ENCODE results near the gene OR4D2.
A peak's percentile ranks its signal among the peaks of the same experiment; 100 is the strongest.

Gene OR4D2

DNA sequence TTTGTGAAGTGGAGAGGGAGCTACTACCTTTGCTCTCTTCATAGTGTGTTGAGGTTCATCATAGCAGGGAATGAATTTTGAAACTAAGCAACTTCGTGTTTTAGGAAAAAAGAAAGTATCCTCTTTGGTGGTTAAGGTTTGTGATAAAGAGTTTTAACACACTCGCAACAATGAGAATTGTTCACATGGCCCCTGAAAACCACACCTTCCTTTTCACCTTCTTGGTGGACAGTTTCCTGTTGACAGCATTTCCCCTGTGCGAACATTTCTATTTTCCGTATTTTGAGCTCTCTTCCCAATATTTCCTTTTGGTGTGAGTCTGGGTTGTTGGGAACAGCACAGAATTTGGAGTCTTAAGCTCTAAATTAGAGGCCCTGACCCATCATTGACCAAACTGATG lies 3.8 kb downstream of the OR4D2 start:
- Histone ChIP-seq H3K27me3 (ENCODE audit: control insufficient read depth in 2 of 2, insufficient read depth in 2 of 2, low read length in 2 of 2) (no peaks in the 10 kb centered on the region), H3K4me3 (ENCODE audit: low read length in 2 of 2) (no peak overlapping the region), H3K9ac (ENCODE audit: low read depth in 1 of 2, low read length in 2 of 2) (no peak overlapping the region), H3K9me3 (ENCODE audit: control insufficient read depth in 2 of 2, low read length in 2 of 2) (no peaks in the 10 kb centered on the region), H3K27ac (ENCODE audit: low read depth in 2 of 2, low read length in 2 of 2) (no peak overlapping the region), H3K36me3 (ENCODE audit: control insufficient read depth in 2 of 2, insufficient read depth in 2 of 2, low read length in 2 of 2) (no peaks in the 10 kb centered on the region), H3K4me1 (ENCODE audit: control insufficient read depth in 2 of 2, insufficient read depth in 2 of 2, low read length in 2 of 2) (no peaks in the 10 kb centered on the region)

DNA sequence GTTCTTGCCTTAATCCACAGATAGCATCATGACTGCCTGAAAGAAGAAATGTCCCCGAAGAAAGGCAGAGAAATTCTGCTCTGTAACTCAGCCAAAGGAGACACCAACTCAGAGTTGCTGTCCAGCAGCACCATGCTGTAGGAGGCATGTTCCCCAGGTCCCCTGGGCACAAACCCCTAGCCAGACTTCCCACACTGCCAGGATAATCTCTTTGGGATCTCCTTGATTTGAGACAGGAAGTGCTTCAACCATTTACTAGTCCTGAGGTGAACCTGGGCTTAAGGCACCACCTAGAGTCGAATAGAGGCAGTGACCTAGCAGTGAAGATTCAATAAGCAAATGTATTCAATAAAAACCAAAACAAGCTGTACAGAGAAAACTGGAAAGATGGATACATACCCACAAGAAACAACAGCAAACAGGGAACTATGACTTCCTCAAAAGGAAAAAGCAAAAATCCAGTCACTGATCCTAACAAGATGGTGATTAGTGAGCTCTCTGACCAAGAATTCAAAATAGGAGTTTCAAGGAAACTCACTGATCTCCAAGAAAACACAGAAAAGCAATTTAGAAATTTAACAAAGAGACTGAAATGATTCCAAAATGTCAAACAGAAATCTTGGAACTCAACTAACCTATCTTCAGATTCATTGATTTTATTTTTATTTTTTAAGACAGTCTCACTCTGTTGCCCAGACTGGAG lies 5.7 kb downstream of the OR4D2 start:
- Histone ChIP-seq H3K4me3 (ENCODE audit: low read length in 2 of 2) (no peak overlapping the region), H3K36me3 (ENCODE audit: control insufficient read depth in 2 of 2, insufficient read depth in 2 of 2, low read length in 2 of 2) (no peaks in the 10 kb centered on the region), H3K4me1 (ENCODE audit: control insufficient read depth in 2 of 2, insufficient read depth in 2 of 2, low read length in 2 of 2) (no peaks in the 10 kb centered on the region), H3K9me3 (ENCODE audit: control insufficient read depth in 2 of 2, low read length in 2 of 2) (no peaks in the 10 kb centered on the region), H3K27me3 (ENCODE audit: control insufficient read depth in 2 of 2, insufficient read depth in 2 of 2, low read length in 2 of 2) (no peaks in the 10 kb centered on the region), H3K27ac (ENCODE audit: low read depth in 2 of 2, low read length in 2 of 2) (no peak overlapping the region), H3K9ac (ENCODE audit: low read depth in 1 of 2, low read length in 2 of 2) (no peak overlapping the region)

DNA sequence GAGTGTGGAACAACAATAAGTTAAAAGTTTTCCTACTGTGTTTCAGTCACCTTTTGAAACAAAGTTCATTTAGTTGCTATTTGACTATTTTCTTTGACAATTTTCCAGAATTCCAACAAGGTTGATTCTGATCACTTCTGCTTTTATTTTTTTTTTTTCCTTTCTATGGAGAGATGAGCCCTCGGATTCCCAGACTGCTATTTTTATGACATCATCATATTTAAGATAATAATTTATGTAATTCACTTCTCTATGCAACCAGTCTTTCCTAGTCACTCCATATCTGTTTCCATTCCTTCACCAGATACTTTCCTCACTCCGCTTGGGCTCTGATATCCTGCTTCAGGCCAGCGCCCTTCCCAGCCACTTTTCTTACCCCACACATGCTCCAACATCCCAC lies 8.1 kb downstream of the OR4D2 start:
- no peak overlapping the region for H3K4me3 ChIP-seq (ENCODE audit: low read length in 2 of 2)
- no peaks in the 10 kb centered on the region for H3K36me3 ChIP-seq (ENCODE audit: control insufficient read depth in 2 of 2, insufficient read depth in 2 of 2, low read length in 2 of 2)
- H3K27me3 ChIP-seq (ENCODE audit: control insufficient read depth in 2 of 2, insufficient read depth in 2 of 2, low read length in 2 of 2), result no peaks in the 10 kb centered on the region
- no peak overlapping the region for H3K9ac ChIP-seq (ENCODE audit: low read depth in 1 of 2, low read length in 2 of 2)
- no peaks in the 10 kb centered on the region for H3K9me3 ChIP-seq (ENCODE audit: control insufficient read depth in 2 of 2, low read length in 2 of 2)
- no peaks in the 10 kb centered on the region for H3K4me1 ChIP-seq (ENCODE audit: control insufficient read depth in 2 of 2, insufficient read depth in 2 of 2, low read length in 2 of 2)
- H3K27ac ChIP-seq (ENCODE audit: low read depth in 2 of 2, low read length in 2 of 2), result no peak overlapping the region

DNA sequence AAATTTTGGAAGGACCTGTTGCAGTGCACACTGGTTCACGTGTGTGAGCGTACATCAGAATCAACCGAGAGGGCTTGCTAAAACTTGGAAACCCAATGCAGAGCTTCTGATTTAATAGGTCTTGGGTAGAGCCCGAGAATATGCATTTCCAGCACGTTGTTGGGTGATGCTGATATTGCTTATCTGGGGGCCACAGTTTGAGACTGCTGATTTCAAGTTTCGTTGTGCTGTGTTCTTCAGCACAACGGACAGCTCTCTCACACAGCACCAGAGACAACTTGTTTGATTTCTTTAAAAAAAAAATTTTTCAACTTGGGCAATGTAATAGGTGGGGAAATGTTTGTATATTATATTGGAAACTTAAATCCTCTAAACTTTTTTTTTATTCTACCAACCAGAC lies 9.4 kb downstream of the OR4D2 start:
- Histone ChIP-seq H3K9ac (ENCODE audit: low read depth in 1 of 2, low read length in 2 of 2) (no peak overlapping the region), H3K4me3 (ENCODE audit: low read length in 2 of 2) (no peak overlapping the region)

DNA sequence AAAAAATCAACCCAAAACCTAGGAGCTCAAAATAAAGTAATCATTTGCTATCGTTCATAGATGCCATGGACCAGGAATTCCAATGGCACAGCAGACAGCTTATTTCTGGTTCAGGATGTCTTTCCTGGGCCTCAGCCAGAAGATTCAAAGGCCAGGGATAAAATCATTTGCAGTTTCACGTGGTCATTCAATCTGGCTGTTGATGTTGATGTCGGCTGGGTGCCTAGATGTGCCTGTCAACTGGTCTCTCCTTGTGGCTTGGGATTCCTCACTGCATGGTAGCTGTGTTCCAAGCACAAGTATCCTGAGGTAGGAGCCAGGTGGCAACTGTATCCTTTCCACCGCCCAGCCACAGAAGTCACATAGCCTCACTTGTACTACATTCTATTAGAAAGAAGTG lies 15.0 kb downstream of the OR4D2 start:
- no peak overlapping the region for H3K27ac ChIP-seq (ENCODE audit: low read depth in 2 of 2, low read length in 2 of 2)
- no peaks in the 10 kb centered on the region for H3K36me3 ChIP-seq (ENCODE audit: control insufficient read depth in 2 of 2, insufficient read depth in 2 of 2, low read length in 2 of 2)
- no peak overlapping the region for H3K4me3 ChIP-seq (ENCODE audit: low read length in 2 of 2)
- H3K9ac ChIP-seq (ENCODE audit: low read depth in 1 of 2, low read length in 2 of 2), result no peak overlapping the region
- H3K4me1 ChIP-seq (ENCODE audit: control insufficient read depth in 2 of 2, insufficient read depth in 2 of 2, low read length in 2 of 2), result no peaks in the 10 kb centered on the region
- H3K9me3 ChIP-seq (ENCODE audit: control insufficient read depth in 2 of 2, low read length in 2 of 2), result no peaks in the 10 kb centered on the region
- H3K27me3 ChIP-seq (ENCODE audit: control insufficient read depth in 2 of 2, insufficient read depth in 2 of 2, low read length in 2 of 2), result peaks cover 0 to 3% of the 10 kb centered on the region in 2 donors

More for the DNA sequence above, 9.4 kb downstream of the OR4D2 start:
- no peaks in the 10 kb centered on the region for H3K9me3 ChIP-seq (ENCODE audit: control insufficient read depth in 2 of 2, low read length in 2 of 2)
- H3K4me1 ChIP-seq (ENCODE audit: control insufficient read depth in 2 of 2, insufficient read depth in 2 of 2, low read length in 2 of 2), result no peaks in the 10 kb centered on the region
- H3K27ac ChIP-seq (ENCODE audit: low read depth in 2 of 2, low read length in 2 of 2), result no peak overlapping the region
- no peaks in the 10 kb centered on the region for H3K27me3 ChIP-seq (ENCODE audit: control insufficient read depth in 2 of 2, insufficient read depth in 2 of 2, low read length in 2 of 2)
- H3K36me3 ChIP-seq (ENCODE audit: control insufficient read depth in 2 of 2, insufficient read depth in 2 of 2, low read length in 2 of 2), result no peaks in the 10 kb centered on the region

DNA sequence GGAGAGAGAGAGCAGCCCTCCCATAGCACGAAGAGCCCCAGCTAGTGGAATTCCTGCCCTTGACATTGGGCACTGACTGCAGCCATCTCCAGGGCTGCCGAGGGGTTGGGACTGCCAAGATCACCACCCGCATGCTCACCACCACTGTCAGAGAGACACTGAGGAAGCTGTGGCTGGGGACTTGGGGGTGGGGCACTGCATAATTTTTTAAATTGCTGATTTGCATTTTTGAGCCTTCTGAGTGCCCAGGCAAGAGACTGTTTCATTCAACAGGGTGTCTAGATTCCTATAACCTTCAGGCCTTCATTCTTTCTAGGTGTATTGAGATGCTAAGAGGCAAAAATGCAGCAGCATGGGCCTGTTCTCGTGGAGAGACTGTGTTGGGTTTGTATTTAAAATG lies 16.7 kb downstream of the OR4D2 start:
- peaks cover 3 to 5% of the 10 kb centered on the region in 2 donors for H3K27me3 ChIP-seq (ENCODE audit: control insufficient read depth in 2 of 2, insufficient read depth in 2 of 2, low read length in 2 of 2)
- H3K27ac ChIP-seq (ENCODE audit: low read depth in 2 of 2, low read length in 2 of 2), result no peak overlapping the region
- H3K9ac ChIP-seq (ENCODE audit: low read depth in 1 of 2, low read length in 2 of 2), result no peak overlapping the region
- H3K4me1 ChIP-seq (ENCODE audit: control insufficient read depth in 2 of 2, insufficient read depth in 2 of 2, low read length in 2 of 2), result no peaks in the 10 kb centered on the region
- H3K36me3 ChIP-seq (ENCODE audit: control insufficient read depth in 2 of 2, insufficient read depth in 2 of 2, low read length in 2 of 2), result no peaks in the 10 kb centered on the region
- no peaks in the 10 kb centered on the region for H3K9me3 ChIP-seq (ENCODE audit: control insufficient read depth in 2 of 2, low read length in 2 of 2)
- H3K4me3 ChIP-seq (ENCODE audit: low read length in 2 of 2), result no peak overlapping the region

DNA sequence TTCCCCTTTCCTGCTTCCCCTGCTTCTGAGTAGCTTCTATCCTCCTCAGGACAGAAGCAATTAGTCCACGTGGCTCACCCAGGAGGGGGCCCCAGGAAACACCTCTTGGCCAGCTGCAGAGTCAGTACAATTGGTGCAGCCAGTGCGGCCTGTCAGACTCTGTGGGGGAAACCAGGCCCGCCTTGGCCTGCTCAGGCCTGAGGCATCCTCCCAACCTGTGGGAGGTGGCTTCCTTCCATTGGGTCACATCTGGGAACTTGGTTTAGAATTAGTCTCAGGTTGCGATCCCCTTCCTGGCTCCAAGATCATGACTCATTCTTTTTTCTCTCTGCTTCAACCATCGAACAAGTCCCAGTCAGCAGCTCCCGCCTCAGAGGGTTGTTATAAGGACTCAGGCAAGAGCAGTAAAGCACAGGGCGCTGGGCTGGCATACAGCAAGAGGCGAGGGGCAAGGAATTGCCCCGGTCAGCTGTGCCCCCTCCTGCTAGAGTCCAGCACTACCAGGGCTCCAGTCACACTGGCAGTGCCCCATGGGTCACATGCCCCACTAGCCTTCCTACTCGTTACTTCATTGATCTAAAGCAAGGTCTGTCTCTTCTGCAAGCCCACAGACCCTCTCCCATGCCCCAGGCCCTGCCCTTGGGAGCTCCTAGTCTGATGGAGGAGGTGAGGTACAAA lies 17.7 kb downstream of the OR4D2 start:
- no peak overlapping the region for H3K9ac ChIP-seq (ENCODE audit: low read depth in 1 of 2, low read length in 2 of 2)
- H3K4me3 ChIP-seq (ENCODE audit: low read length in 2 of 2), result no peak overlapping the region
- no peaks in the 10 kb centered on the region for H3K4me1 ChIP-seq (ENCODE audit: control insufficient read depth in 2 of 2, insufficient read depth in 2 of 2, low read length in 2 of 2)
- no peaks in the 10 kb centered on the region for H3K9me3 ChIP-seq (ENCODE audit: control insufficient read depth in 2 of 2, low read length in 2 of 2)
- H3K27me3 ChIP-seq (ENCODE audit: control insufficient read depth in 2 of 2, insufficient read depth in 2 of 2, low read length in 2 of 2), result peaks cover 3 to 5% of the 10 kb centered on the region in 2 donors
- no peaks in the 10 kb centered on the region for H3K36me3 ChIP-seq (ENCODE audit: control insufficient read depth in 2 of 2, insufficient read depth in 2 of 2, low read length in 2 of 2)
- peak overlapping the region in 1 of 2 donors; percentile 16 for H3K27ac ChIP-seq (ENCODE audit: low read depth in 2 of 2, low read length in 2 of 2)

DNA sequence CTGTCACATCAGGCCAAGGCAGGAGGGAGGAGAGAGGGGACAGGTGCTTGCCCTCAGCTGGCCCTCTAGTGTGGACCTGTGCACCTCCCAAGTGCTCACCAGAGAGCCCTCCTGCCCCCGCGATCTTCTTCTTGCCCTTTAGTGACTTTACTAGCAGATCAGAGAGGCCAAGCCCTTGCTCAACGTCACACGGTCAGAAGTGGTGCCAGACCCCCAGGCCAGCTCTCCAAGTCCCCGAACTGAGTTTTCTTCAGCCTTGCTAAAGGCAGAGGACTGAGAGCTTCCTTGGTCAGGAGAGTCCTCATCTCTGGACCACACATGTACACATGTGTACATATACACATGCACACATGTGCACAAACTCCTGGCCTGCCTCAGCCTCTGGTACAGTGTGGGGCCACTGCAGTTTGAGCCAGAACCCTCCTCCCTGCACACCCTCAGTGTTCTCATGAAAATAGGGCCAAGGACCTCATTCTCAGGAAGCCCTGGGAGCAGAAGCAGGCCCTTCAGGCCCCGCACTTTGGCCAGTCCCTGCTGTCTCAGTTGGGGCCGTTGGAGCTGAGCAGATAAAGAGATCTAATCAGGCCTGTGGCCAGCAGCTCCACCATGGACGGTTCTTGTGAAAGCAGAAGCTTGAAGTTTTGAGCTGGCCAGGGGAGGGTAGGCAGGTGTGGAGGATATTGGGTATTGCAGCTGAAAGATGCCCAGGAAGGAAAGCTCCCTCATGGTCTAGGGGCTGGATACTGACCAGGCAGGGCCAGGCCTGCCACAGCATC lies 18.4 kb downstream of the OR4D2 start:
- peak overlapping the region in 1 of 2 donors; percentile 16 for H3K27ac ChIP-seq (ENCODE audit: low read depth in 2 of 2, low read length in 2 of 2)
- no peak overlapping the region for H3K9ac ChIP-seq (ENCODE audit: low read depth in 1 of 2, low read length in 2 of 2)
- no peaks in the 10 kb centered on the region for H3K9me3 ChIP-seq (ENCODE audit: control insufficient read depth in 2 of 2, low read length in 2 of 2)
- peaks cover 3 to 5% of the 10 kb centered on the region in 2 donors for H3K27me3 ChIP-seq (ENCODE audit: control insufficient read depth in 2 of 2, insufficient read depth in 2 of 2, low read length in 2 of 2)
- no peak overlapping the region for H3K4me3 ChIP-seq (ENCODE audit: low read length in 2 of 2)
- H3K36me3 ChIP-seq (ENCODE audit: control insufficient read depth in 2 of 2, insufficient read depth in 2 of 2, low read length in 2 of 2), result no peaks in the 10 kb centered on the region
- H3K4me1 ChIP-seq (ENCODE audit: control insufficient read depth in 2 of 2, insufficient read depth in 2 of 2, low read length in 2 of 2), result no peaks in the 10 kb centered on the region

DNA sequence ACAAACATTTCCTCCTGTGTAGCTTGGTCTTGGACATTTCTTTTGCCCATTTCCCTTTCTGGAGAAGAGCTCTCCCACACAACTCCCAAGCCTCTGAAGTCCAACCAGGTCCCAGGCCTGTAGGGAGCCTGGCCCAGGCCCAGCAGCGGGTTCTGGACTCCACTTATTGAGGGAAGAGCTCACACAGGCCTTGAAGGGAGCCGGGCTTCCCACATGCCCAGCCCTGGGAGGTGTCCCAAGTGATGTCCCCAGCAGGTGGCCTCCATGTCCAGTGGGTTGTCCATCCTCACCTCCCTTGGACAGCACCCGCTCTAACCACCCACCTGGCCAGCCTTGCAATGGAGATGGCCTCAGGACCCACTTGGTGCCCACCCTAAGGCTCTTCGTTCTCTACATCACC lies 19.8 kb downstream of the OR4D2 start:
- Histone ChIP-seq H3K9me3 (ENCODE audit: control insufficient read depth in 2 of 2, low read length in 2 of 2) (no peaks in the 10 kb centered on the region), H3K9ac (ENCODE audit: low read depth in 1 of 2, low read length in 2 of 2) (no peak overlapping the region), H3K4me3 (ENCODE audit: low read length in 2 of 2) (no peak overlapping the region), H3K27ac (ENCODE audit: low read depth in 2 of 2, low read length in 2 of 2) (no peak overlapping the region), H3K27me3 (ENCODE audit: control insufficient read depth in 2 of 2, insufficient read depth in 2 of 2, low read length in 2 of 2) (peaks cover 3 to 4% of the 10 kb centered on the region in 2 donors), H3K4me1 (ENCODE audit: control insufficient read depth in 2 of 2, insufficient read depth in 2 of 2, low read length in 2 of 2) (no peaks in the 10 kb centered on the region), H3K36me3 (ENCODE audit: control insufficient read depth in 2 of 2, insufficient read depth in 2 of 2, low read length in 2 of 2) (no peaks in the 10 kb centered on the region)

DNA sequence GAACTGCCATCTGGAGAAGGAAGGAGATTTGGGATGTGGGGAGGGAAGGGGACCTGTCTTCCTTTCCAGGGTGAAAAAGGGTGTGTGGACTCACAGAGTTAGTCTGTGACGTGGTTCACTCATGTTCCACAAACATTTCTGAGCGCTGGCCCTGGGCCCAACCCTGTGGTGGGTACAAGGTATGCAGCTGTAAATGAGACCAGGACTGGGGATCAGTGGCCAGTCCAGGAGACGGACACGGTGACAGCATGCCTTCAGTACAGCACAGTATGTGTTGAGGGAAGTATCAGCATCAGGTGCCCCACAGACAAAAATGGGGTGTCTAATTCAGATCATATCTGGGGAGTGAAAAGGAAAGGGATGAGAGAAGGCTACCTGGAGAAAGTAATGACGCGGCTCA lies 20.3 kb downstream of the OR4D2 start:
- no peak overlapping the region for H3K4me3 ChIP-seq (ENCODE audit: low read length in 2 of 2)
- no peak overlapping the region for H3K9ac ChIP-seq (ENCODE audit: low read depth in 1 of 2, low read length in 2 of 2)
- H3K36me3 ChIP-seq (ENCODE audit: control insufficient read depth in 2 of 2, insufficient read depth in 2 of 2, low read length in 2 of 2), result no peaks in the 10 kb centered on the region
- no peaks in the 10 kb centered on the region for H3K9me3 ChIP-seq (ENCODE audit: control insufficient read depth in 2 of 2, low read length in 2 of 2)
- H3K27ac ChIP-seq (ENCODE audit: low read depth in 2 of 2, low read length in 2 of 2), result no peak overlapping the region
- peaks cover 1 to 3% of the 10 kb centered on the region in 2 donors for H3K27me3 ChIP-seq (ENCODE audit: control insufficient read depth in 2 of 2, insufficient read depth in 2 of 2, low read length in 2 of 2)
- no peaks in the 10 kb centered on the region for H3K4me1 ChIP-seq (ENCODE audit: control insufficient read depth in 2 of 2, insufficient read depth in 2 of 2, low read length in 2 of 2)
